ENCODE measurements around the gene MRPL4.

DNA sequence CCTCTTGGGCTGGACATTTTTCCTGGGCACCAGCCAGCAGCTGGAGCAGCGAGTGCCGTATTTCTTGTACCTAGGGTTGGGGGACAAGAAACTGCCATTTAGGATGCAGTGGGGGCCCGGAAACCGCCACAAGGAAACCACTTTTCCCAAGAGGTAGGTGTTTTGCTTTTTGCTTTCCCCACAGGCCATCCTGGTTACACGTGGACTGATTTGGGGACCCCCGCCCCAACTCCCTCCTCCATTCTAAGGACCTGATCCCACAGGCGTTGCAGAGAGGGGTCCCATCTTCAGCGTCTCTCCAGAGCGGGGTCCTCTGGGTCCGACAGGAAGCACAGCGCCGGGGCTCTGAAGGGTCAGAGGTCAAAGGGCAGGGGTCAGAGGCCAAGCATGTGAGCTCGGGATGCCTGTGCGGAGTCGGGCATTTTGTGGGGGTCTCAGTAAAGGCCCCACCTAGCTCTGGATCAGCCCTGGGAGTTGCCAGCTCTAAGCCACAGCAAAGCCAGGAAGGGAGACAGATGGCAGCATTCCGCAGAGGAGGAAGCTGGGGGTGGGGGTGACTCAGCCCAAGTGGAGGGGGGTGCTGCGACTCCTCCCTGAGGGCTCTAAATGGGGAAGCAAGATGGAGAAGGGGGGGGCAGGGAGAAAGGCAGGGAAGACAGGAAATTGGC is 53.3 kb downstream of the MRPL4 start:
- TF ChIP-seq CTCF (conservative IDR thresholded peaks at IDR 0.05; ENCODE audit: low read length), result no peak
- TF ChIP-seq EZH2phosphoT487 (IDR thresholded peaks at IDR 0.05; ENCODE audit: borderline replicate concordance, low read depth, low read length), result no peak
